RWPE2 (cell line): ENCODE results near the gene PDCD1.

Source experiments
- ATAC-seq: fragments of 200-7000 bp; cut with Tn5 transposase; 3 replicates; pipeline ENCODE4 v1.9.1; 2021; ENCODE audit warnings: low read depth
- DNase-seq: peaks from one replicate; pipeline ENCODE4 v3.0.0-alpha.2; 2020; ENCODE audit warnings: low spot score
- H3K27ac ChIP-seq: fragments of 450-650 bp; 2 replicates; pipeline ENCODE4 v1.5.1; 2017; ENCODE audit warnings: mild to moderate bottlenecking; ENCODE audit not compliant: poor library complexity, severe bottlenecking
- H3K27me3 ChIP-seq: fragments of 250-450 bp; sonication (Bioruptor Pico); 2 replicates; pipeline ENCODE4 v1.5.1; 2021; ENCODE audit warnings: mild to moderate bottlenecking, moderate library complexity; ENCODE audit not compliant: insufficient read depth, poor library complexity, severe bottlenecking
- H3K36me3 ChIP-seq: fragments of 250-450 bp; sonication (Bioruptor Pico); 2 replicates; pipeline ENCODE4 v1.5.1; 2020; ENCODE audit warnings: low read depth, mild to moderate bottlenecking, moderate library complexity
- H3K4me1 ChIP-seq: fragments of 250-450 bp; sonication (Bioruptor Pico); 2 replicates; pipeline ENCODE4 v1.5.1; 2021; ENCODE audit warnings: mild to moderate bottlenecking, moderate library complexity; ENCODE audit not compliant: insufficient read depth, poor library complexity, severe bottlenecking
- H3K4me3 ChIP-seq: fragments of 250-450 bp; sonication (Bioruptor Pico); 2 replicates; pipeline ENCODE4 v1.5.1; 2021; ENCODE audit warnings: mild to moderate bottlenecking, moderate library complexity; ENCODE audit not compliant: severe bottlenecking
- H3K9me3 ChIP-seq: fragments of 250-450 bp; sonication (Bioruptor Pico); 2 replicates; pipeline ENCODE4 v1.5.1; 2021; ENCODE audit warnings: mild to moderate bottlenecking, moderate library complexity; ENCODE audit not compliant: severe bottlenecking
- CTCF ChIP-seq: fragments of 450-650 bp; IDR thresholded peaks from one replicate; pipeline ENCODE4 v1.5.1; 2017; ENCODE audit warnings: mild to moderate bottlenecking, moderate library complexity; ENCODE audit not compliant: poor library complexity, severe bottlenecking

Gene PDCD1

GRCh38 chr2:241891988-241892298, 33.2 kb upstream of the PDCD1 start:
- H3K36me3 ChIP-seq: no peaks in the 10 kb centered on the region
- no peak overlapping the region for H3K27ac ChIP-seq
- ATAC-seq: no peak
- no peaks in the 10 kb centered on the region for H3K27me3 ChIP-seq
- no peaks in the 10 kb centered on the region for H3K4me1 ChIP-seq
- H3K4me3 ChIP-seq: no peak overlapping the region
- no peak for TF ChIP-seq CTCF
- no peak for DNase-seq
- peaks cover 3% of the 10 kb centered on the region for H3K9me3 ChIP-seq

GRCh38 chr2:241891315-241891987, 32.8 kb upstream of the PDCD1 start:
- no peak for DNase-seq
- no peak overlapping the region for H3K27ac ChIP-seq
- H3K36me3 ChIP-seq: no peaks in the 10 kb centered on the region
- ATAC-seq: no peak
- peaks cover 3% of the 10 kb centered on the region for H3K9me3 ChIP-seq
- TF ChIP-seq CTCF: no peak
- no peak overlapping the region for H3K4me3 ChIP-seq
- H3K27me3 ChIP-seq: no peaks in the 10 kb centered on the region
- no peaks in the 10 kb centered on the region for H3K4me1 ChIP-seq

GRCh38 chr2:241890524-241891235, 32.0 kb upstream of the PDCD1 start:
- H3K36me3 ChIP-seq: no peaks in the 10 kb centered on the region
- no peak for TF ChIP-seq CTCF
- H3K9me3 ChIP-seq: no peaks in the 10 kb centered on the region
- no peak overlapping the region for H3K4me3 ChIP-seq
- no peaks in the 10 kb centered on the region for H3K4me1 ChIP-seq
- DNase-seq (no peak), ATAC-seq (no peak)
- H3K27me3 ChIP-seq: no peaks in the 10 kb centered on the region
- no peak overlapping the region for H3K27ac ChIP-seq

GRCh38 chr2:241888641-241889040, 29.9 kb upstream of the PDCD1 start:
- Histone ChIP-seq H3K4me3 (no peak overlapping the region), H3K9me3 (no peaks in the 10 kb centered on the region), H3K4me1 (no peaks in the 10 kb centered on the region), H3K27ac (no peak overlapping the region), H3K36me3 (no peaks in the 10 kb centered on the region), H3K27me3 (no peaks in the 10 kb centered on the region)
- ATAC-seq: no peak
- no peak for DNase-seq
- no peak for TF ChIP-seq CTCF

GRCh38 chr2:241887806-241888522, 29.3 kb upstream of the PDCD1 start:
- H3K27ac ChIP-seq: no peak overlapping the region
- H3K27me3 ChIP-seq: no peaks in the 10 kb centered on the region
- no peaks in the 10 kb centered on the region for H3K36me3 ChIP-seq
- DNase-seq (no peak), ATAC-seq (no peak)
- no peaks in the 10 kb centered on the region for H3K4me1 ChIP-seq
- no peaks in the 10 kb centered on the region for H3K9me3 ChIP-seq
- no peak for TF ChIP-seq CTCF
- H3K4me3 ChIP-seq: no peak overlapping the region
